ENCODE data around the gene C3orf38. TPM values are rescaled to one million over a fixed set of nuclear protein-coding genes. Genes with fewer than 3 reads are reported as not detected.

C3orf38 gene
- total and polyA plus RNA-seq, 2 experiments from 2014 or later, result 22.2 to 30.5 TPM

DNA sequence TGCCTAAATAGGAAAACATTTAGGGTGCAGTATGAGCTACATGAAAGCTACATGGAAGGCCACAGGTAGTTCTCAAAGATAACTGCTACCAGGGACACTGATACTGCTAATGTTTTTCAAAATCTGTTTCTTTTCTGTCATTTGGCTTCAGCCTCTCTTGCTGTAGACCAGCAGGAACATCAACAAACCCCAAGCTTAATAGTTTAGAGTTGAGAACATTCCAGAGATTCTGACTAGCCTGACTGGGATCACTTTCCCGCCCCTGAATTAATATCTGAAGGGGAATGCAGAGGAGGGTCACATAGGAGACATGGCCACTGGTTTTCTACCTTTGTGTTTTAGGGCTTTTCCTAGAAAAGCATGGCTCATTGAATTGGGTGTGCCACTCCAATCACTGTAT is 16.9 kb upstream of the C3orf38 start:
- Histone ChIP-seq H3K4me1 (ENCODE audit: insufficient read depth) (no peaks in the 10 kb centered on the region), H4K20me1 (replicated peaks; ENCODE audit: insufficient read depth) (no peaks in the 10 kb centered on the region), H3K36me3 (ENCODE audit: insufficient read depth) (no peaks in the 10 kb centered on the region), H3K9me2 (ENCODE audit: insufficient read depth) (no peaks in the 10 kb centered on the region), H3K4me3 (no peak overlapping the region), H3K4me2 (no peak overlapping the region), H2AFZ (no peak overlapping the region), H3K27ac (ENCODE audit: low read depth) (no peak overlapping the region), H3F3A (replicated peaks; ENCODE audit: low read depth) (no peaks in the 10 kb centered on the region), H3K79me2 (replicated peaks; ENCODE audit: insufficient read depth) (no peaks in the 10 kb centered on the region), H3K27me3 (ENCODE audit: insufficient read depth) (no peaks in the 10 kb centered on the region)
- Mint-ChIP-seq H3K27ac (no peak overlapping the region), H3K4me1 (no peaks in the 10 kb centered on the region), H3K9me3 (no peaks in the 10 kb centered on the region), H3K27me3 (ENCODE audit: insufficient read depth, low read depth, poor library complexity) (no peaks in the 10 kb centered on the region), H3K36me3 (ENCODE audit: low read depth) (peaks cover 12% of the 10 kb centered on the region; the same call in 2 of the 3 replicates), H3K4me3 (no peak overlapping the region)
- no peak for TF ChIP-seq EZH2 (IDR thresholded peaks at IDR 0.05; ENCODE audit: low read depth, unreplicated experiment)
- no peak for TF ChIP-seq ZNF331 (CRISPR knock-in tag; IDR thresholded peaks at IDR 0.05; ENCODE audit: low read depth)
- no peak for TF ChIP-seq POLR2AphosphoS5 (IDR thresholded peaks at IDR 0.05; ENCODE audit: low read depth)
- no peak for TF ChIP-seq STAT1 (IDR thresholded peaks at IDR 0.05; ENCODE audit: unreplicated experiment)
- TF ChIP-seq NANOG (IDR thresholded peaks at IDR 0.05; ENCODE audit: borderline replicate concordance), result no peak
- TF ChIP-seq, protein P1, sequence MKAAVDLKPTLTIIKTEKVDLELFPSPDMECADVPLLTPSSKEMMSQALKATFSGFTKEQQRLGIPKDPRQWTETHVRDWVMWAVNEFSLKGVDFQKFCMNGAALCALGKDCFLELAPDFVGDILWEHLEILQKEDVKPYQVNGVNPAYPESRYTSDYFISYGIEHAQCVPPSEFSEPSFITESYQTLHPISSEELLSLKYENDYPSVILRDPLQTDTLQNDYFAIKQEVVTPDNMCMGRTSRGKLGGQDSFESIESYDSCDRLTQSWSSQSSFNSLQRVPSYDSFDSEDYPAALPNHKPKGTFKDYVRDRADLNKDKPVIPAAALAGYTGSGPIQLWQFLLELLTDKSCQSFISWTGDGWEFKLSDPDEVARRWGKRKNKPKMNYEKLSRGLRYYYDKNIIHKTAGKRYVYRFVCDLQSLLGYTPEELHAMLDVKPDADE (IDR thresholded peaks at IDR 0.05), result no peak
- TF ChIP-seq, protein P2, sequence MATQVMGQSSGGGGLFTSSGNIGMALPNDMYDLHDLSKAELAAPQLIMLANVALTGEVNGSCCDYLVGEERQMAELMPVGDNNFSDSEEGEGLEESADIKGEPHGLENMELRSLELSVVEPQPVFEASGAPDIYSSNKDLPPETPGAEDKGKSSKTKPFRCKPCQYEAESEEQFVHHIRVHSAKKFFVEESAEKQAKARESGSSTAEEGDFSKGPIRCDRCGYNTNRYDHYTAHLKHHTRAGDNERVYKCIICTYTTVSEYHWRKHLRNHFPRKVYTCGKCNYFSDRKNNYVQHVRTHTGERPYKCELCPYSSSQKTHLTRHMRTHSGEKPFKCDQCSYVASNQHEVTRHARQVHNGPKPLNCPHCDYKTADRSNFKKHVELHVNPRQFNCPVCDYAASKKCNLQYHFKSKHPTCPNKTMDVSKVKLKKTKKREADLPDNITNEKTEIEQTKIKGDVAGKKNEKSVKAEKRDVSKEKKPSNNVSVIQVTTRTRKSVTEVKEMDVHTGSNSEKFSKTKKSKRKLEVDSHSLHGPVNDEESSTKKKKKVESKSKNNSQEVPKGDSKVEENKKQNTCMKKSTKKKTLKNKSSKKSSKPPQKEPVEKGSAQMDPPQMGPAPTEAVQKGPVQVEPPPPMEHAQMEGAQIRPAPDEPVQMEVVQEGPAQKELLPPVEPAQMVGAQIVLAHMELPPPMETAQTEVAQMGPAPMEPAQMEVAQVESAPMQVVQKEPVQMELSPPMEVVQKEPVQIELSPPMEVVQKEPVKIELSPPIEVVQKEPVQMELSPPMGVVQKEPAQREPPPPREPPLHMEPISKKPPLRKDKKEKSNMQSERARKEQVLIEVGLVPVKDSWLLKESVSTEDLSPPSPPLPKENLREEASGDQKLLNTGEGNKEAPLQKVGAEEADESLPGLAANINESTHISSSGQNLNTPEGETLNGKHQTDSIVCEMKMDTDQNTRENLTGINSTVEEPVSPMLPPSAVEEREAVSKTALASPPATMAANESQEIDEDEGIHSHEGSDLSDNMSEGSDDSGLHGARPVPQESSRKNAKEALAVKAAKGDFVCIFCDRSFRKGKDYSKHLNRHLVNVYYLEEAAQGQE (IDR thresholded peaks at IDR 0.05; ENCODE audit: unreplicated experiment), result no peak
- no peak for TF ChIP-seq JUNB (IDR thresholded peaks at IDR 0.05; ENCODE audit: unreplicated experiment)
- TF ChIP-seq, protein P3, sequence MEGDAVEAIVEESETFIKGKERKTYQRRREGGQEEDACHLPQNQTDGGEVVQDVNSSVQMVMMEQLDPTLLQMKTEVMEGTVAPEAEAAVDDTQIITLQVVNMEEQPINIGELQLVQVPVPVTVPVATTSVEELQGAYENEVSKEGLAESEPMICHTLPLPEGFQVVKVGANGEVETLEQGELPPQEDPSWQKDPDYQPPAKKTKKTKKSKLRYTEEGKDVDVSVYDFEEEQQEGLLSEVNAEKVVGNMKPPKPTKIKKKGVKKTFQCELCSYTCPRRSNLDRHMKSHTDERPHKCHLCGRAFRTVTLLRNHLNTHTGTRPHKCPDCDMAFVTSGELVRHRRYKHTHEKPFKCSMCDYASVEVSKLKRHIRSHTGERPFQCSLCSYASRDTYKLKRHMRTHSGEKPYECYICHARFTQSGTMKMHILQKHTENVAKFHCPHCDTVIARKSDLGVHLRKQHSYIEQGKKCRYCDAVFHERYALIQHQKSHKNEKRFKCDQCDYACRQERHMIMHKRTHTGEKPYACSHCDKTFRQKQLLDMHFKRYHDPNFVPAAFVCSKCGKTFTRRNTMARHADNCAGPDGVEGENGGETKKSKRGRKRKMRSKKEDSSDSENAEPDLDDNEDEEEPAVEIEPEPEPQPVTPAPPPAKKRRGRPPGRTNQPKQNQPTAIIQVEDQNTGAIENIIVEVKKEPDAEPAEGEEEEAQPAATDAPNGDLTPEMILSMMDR (conservative IDR thresholded peaks at IDR 0.05; ENCODE audit: low read depth in 2 of 2), result no peak
- no peak for TF ChIP-seq EZH2phosphoT487 (IDR thresholded peaks at IDR 0.05; ENCODE audit: unreplicated experiment)
- no peak for TF ChIP-seq CREB1 (CRISPR knock-in tag; IDR thresholded peaks at IDR 0.05; ENCODE audit: low read depth)
- TF ChIP-seq, protein P4, sequence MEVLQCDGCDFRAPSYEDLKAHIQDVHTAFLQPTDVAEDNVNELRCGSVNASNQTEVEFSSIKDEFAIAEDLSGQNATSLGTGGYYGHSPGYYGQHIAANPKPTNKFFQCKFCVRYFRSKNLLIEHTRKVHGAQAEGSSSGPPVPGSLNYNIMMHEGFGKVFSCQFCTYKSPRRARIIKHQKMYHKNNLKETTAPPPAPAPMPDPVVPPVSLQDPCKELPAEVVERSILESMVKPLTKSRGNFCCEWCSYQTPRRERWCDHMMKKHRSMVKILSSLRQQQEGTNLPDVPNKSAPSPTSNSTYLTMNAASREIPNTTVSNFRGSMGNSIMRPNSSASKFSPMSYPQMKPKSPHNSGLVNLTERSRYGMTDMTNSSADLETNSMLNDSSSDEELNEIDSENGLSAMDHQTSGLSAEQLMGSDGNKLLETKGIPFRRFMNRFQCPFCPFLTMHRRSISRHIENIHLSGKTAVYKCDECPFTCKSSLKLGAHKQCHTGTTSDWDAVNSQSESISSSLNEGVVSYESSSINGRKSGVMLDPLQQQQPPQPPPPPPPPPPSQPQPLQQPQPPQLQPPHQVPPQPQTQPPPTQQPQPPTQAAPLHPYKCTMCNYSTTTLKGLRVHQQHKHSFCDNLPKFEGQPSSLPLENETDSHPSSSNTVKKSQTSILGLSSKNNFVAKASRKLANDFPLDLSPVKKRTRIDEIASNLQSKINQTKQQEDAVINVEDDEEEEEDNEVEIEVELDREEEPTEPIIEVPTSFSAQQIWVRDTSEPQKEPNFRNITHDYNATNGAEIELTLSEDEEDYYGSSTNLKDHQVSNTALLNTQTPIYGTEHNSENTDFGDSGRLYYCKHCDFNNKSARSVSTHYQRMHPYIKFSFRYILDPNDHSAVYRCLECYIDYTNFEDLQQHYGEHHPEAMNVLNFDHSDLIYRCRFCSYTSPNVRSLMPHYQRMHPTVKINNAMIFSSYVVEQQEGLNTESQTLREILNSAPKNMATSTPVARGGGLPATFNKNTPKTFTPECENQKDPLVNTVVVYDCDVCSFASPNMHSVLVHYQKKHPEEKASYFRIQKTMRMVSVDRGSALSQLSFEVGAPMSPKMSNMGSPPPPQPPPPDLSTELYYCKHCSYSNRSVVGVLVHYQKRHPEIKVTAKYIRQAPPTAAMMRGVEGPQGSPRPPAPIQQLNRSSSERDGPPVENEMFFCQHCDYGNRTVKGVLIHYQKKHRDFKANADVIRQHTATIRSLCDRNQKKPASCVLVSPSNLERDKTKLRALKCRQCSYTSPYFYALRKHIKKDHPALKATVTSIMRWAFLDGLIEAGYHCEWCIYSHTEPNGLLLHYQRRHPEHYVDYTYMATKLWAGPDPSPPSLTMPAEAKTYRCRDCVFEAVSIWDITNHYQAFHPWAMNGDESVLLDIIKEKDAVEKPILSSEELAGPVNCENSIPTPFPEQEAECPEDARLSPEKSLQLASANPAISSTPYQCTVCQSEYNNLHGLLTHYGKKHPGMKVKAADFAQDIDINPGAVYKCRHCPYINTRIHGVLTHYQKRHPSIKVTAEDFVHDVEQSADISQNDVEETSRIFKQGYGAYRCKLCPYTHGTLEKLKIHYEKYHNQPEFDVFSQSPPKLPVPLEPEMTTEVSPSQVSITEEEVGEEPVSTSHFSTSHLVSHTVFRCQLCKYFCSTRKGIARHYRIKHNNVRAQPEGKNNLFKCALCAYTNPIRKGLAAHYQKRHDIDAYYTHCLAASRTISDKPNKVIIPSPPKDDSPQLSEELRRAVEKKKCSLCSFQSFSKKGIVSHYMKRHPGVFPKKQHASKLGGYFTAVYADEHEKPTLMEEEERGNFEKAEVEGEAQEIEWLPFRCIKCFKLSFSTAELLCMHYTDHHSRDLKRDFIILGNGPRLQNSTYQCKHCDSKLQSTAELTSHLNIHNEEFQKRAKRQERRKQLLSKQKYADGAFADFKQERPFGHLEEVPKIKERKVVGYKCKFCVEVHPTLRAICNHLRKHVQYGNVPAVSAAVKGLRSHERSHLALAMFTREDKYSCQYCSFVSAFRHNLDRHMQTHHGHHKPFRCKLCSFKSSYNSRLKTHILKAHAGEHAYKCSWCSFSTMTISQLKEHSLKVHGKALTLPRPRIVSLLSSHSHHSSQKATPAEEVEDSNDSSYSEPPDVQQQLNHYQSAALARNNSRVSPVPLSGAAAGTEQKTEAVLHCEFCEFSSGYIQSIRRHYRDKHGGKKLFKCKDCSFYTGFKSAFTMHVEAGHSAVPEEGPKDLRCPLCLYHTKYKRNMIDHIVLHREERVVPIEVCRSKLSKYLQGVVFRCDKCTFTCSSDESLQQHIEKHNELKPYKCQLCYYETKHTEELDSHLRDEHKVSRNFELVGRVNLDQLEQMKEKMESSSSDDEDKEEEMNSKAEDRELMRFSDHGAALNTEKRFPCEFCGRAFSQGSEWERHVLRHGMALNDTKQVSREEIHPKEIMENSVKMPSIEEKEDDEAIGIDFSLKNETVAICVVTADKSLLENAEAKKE (CRISPR knock-in tag; IDR thresholded peaks at IDR 0.05), result no peak
- no peak for TF ChIP-seq ZNF114 (CRISPR knock-in tag; IDR thresholded peaks at IDR 0.05)
- ATAC-seq (no peak), DNase-seq (ENCODE audit: low spot score) (no peak)

Measured in GM23338 (cell line).